LHCN-M2 (cell line): ENCODE results near the gene P3H1. TPM values are rescaled to one million over a fixed set of nuclear protein-coding genes. Genes with fewer than 3 reads are reported as not detected.
"Not testable (repeated sequence)": the region's sequence is repeated elsewhere in the genome, so short reads cannot be mapped to it uniquely, and the experiment has no call there.

Experiments
- DNase-seq: peaks from one replicate; pipeline ENCODE4 v3.0.0-alpha.2; 2012; ENCODE audit warnings: low read depth
- total RNA-seq: library from RNA; depleted of rRNA; stranded (reverse); fragments of >200 nt; gene quantifications from 2 replicates; pipeline ENCODE4 v1.2.3, GENCODE V29; 2014; rRNA removed

The P3H1 gene
- total RNA-seq, 1 experiment from 2014 or later, result 76.3 TPM

- no peak for DNase-seq
Measured at GRCh38 chr1:42733415-42734200, 33.2 kb downstream of the P3H1 start.

GRCh38 chr1:42732126-42732680, 34.6 kb downstream of the P3H1 start:
- peak; percentile 37 for DNase-seq

- DNase-seq, result no peak
Measured at GRCh38 chr1:42731585-42731984, 35.2 kb downstream of the P3H1 start.

- peak; percentile 21 for DNase-seq
Measured at GRCh38 chr1:42730988-42731387, 35.8 kb downstream of the P3H1 start.

- no peak for DNase-seq
Measured at GRCh38 chr1:42730002-42730401, 36.8 kb downstream of the P3H1 start.

- not testable (repeated sequence) for DNase-seq
Measured at GRCh38 chr1:42725820-42726219, 41.0 kb downstream of the P3H1 start.

GRCh38 chr1:42723511-42723910, 43.3 kb downstream of the P3H1 start:
- DNase-seq, result peak; percentile 6

GRCh38 chr1:42722403-42722802, 44.4 kb downstream of the P3H1 start:
- not testable (repeated sequence) for DNase-seq

GRCh38 chr1:42721926-42722325, 44.9 kb downstream of the P3H1 start:
- DNase-seq, result no peak

GRCh38 chr1:42720868-42721267, 46.0 kb downstream of the P3H1 start:
- no peak for DNase-seq

- not testable (repeated sequence) for DNase-seq
Measured at GRCh38 chr1:42714441-42714840, 52.4 kb downstream of the P3H1 start.

- DNase-seq, result no peak
Measured at GRCh38 chr1:42713293-42713692, 53.5 kb downstream of the P3H1 start.

GRCh38 chr1:42712808-42713207, 54.0 kb downstream of the P3H1 start:
- not testable (repeated sequence) for DNase-seq

GRCh38 chr1:42703888-42704464, 62.9 kb downstream of the P3H1 start:
- no peak for DNase-seq

GRCh38 chr1:42700006-42700405, 66.8 kb downstream of the P3H1 start:
- no peak for DNase-seq

GRCh38 chr1:42698081-42698813, 68.6 kb downstream of the P3H1 start:
- no peak for DNase-seq

Other genes starting within 250 kb of the P3H1 start
- gene PPIH, start 108.6 kb downstream of the P3H1 start, total RNA-seq, result 47.6 and 57.6 TPM in 2 replicates
- 1,026 and 1,116 TPM in 2 replicates for gene YBX1, start 84.6 kb downstream of the P3H1 start, total RNA-seq
- not detected in 2 replicates for gene CLDN19, start 26.8 kb downstream of the P3H1 start, total RNA-seq
- gene C1orf50, start 221 bp upstream of the P3H1 start, total RNA-seq, result 4.2 and 7.6 TPM in 2 replicates
- gene TMEM269, start 18.0 kb upstream of the P3H1 start, total RNA-seq, result 0.06 TPM in 1 of 2 replicates, not detected in the other
- gene ERMAP, start 50.1 kb upstream of the P3H1 start, total RNA-seq, result 8.8 and 10.2 TPM in 2 replicates
- 15.3 and 19.7 TPM in 2 replicates for gene SVBP, start 50.4 kb upstream of the P3H1 start, total RNA-seq
- 7.9 and 11.0 TPM in 2 replicates for gene ZNF691, start 79.6 kb upstream of the P3H1 start, total RNA-seq
- gene SLC2A1, start 191.8 kb upstream of the P3H1 start, total RNA-seq, result 244 and 317 TPM in 2 replicates